MM.1S (cell line): ENCODE measurements around the gene MCHR1.

Experiments used
- EZH2 ChIP-seq: fragments of 300-600 bp; sonication (generic); optimal IDR thresholded peaks from 2 replicates; pipeline ENCODE3; 2017; ENCODE audit warnings: low read depth, mild to moderate bottlenecking, antibody characterized with exemption, low read length, mixed read lengths
- TF ChIP-seq, protein P1 (sequence below): fragments of 300-600 bp; sonication (generic); IDR thresholded peaks from 2 replicates; pipeline ENCODE4 v1.5.1; 2016; ENCODE audit warnings: antibody characterized with exemption, low read length, mixed read lengths

DNA sequence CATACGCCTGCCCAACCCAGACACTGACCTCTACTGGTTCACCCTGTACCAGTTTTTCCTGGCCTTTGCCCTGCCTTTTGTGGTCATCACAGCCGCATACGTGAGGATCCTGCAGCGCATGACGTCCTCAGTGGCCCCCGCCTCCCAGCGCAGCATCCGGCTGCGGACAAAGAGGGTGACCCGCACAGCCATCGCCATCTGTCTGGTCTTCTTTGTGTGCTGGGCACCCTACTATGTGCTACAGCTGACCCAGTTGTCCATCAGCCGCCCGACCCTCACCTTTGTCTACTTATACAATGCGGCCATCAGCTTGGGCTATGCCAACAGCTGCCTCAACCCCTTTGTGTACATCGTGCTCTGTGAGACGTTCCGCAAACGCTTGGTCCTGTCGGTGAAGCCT, 2.2 kb downstream of the MCHR1 start:
- TF ChIP-seq, protein P1, sequence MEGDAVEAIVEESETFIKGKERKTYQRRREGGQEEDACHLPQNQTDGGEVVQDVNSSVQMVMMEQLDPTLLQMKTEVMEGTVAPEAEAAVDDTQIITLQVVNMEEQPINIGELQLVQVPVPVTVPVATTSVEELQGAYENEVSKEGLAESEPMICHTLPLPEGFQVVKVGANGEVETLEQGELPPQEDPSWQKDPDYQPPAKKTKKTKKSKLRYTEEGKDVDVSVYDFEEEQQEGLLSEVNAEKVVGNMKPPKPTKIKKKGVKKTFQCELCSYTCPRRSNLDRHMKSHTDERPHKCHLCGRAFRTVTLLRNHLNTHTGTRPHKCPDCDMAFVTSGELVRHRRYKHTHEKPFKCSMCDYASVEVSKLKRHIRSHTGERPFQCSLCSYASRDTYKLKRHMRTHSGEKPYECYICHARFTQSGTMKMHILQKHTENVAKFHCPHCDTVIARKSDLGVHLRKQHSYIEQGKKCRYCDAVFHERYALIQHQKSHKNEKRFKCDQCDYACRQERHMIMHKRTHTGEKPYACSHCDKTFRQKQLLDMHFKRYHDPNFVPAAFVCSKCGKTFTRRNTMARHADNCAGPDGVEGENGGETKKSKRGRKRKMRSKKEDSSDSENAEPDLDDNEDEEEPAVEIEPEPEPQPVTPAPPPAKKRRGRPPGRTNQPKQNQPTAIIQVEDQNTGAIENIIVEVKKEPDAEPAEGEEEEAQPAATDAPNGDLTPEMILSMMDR: no peak
- no peak for TF ChIP-seq EZH2
